Activated CD4-positive, alpha-beta T cell treated with anti-CD3 and anti-CD28 coated beads for 48 hours (primary cell): ENCODE data around the gene ZNF775.
"Not testable (repeated sequence)": the region's sequence is repeated elsewhere in the genome, so short reads cannot be mapped to it uniquely, and the experiment has no call there.

Experiments
- DNase-seq: peaks from one replicate; pipeline ENCODE4 v3.0.0-alpha.2; 2020

ZNF775 gene

GRCh38 chr7:150383710-150384397, 4.7 kb downstream of the ZNF775 start:
- no peak for DNase-seq

DNA sequence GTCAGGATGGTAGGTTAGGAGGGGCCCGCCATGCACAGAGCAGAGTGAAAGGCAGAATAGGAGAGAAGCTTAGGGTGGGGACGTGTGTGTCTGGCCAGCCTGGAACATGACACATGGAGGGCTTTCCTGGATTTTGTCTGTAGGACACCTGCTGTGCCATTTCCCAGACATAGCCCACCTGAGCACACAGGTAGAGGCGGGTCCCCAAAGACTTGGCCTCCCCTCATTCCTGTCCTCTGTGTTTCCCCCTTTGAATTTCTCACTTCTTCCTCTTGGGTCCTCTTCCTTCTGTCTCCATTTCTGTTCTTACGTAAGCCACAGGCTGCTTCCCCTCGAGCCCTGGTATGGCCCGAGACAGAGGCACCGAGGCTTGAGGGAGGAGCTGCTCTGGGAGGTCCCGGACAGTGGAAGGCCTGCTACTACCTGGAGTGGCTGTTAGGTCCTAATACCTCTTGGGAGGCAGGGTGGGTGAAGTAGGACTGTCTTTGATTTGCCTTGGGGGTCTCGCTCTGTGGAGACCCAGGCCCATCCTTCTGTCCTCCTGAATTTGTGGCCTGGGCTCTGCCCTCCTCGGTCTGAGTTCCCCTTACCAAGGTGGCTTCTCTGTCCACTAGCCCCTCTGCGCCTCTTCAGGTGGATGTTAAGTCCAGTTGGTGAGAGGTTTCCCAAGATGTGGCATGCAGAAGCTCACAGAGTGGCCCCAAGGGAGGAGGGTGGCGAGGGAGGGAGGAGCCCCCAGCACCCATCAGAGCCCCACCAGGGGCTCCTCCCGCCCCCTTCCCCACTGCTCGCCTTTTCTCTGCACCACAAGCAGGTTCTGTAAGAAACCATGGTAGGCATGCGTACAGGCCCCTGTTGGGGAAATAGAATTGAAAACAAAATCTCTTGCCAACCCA, 5.5 kb downstream of the ZNF775 start:
- DNase-seq = no peak

GRCh38 chr7:150385302-150385723, 6.2 kb downstream of the ZNF775 start:
- no peak for DNase-seq

DNA sequence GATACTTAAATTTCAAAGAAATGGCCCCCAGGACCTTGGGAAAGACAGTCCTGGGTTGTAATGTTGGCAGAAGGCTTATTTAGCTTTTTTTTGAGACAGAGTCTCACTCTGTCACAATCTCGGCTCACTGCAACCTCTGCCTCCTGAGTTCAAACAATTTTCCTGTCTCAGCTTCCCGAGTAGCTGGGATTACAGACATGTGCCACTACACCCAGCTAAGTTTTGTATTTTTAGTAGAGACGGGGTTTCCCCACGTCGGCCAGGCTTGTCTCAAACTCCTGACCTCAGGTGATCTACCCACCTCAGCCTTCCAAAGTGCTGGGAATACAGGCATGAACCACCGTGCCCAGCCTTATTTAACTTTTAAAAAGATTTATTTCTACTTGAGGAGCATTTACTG, 6.8 kb downstream of the ZNF775 start:
- not testable (repeated sequence) for DNase-seq

DNA sequence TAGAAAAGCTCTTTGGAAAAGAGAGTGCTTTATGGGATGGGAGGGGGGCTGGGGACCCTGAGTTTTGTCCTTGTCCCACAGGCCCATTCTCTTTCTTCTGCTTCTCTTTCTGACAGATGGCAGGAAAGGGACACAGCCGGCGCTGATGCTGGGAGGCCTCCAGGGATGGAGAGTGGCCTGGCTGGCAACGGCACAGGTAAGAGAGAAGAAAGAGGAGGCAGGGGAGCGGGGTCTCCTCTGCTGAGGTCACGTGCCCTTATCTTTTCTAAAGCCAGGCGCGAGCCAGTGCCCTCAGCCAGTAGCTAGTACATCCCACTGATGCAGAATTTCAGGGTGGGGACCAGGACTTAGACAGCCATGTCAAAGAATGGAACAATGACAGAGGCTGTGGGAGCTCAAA, 9.2 kb downstream of the ZNF775 start:
- DNase-seq = no peak

DNA sequence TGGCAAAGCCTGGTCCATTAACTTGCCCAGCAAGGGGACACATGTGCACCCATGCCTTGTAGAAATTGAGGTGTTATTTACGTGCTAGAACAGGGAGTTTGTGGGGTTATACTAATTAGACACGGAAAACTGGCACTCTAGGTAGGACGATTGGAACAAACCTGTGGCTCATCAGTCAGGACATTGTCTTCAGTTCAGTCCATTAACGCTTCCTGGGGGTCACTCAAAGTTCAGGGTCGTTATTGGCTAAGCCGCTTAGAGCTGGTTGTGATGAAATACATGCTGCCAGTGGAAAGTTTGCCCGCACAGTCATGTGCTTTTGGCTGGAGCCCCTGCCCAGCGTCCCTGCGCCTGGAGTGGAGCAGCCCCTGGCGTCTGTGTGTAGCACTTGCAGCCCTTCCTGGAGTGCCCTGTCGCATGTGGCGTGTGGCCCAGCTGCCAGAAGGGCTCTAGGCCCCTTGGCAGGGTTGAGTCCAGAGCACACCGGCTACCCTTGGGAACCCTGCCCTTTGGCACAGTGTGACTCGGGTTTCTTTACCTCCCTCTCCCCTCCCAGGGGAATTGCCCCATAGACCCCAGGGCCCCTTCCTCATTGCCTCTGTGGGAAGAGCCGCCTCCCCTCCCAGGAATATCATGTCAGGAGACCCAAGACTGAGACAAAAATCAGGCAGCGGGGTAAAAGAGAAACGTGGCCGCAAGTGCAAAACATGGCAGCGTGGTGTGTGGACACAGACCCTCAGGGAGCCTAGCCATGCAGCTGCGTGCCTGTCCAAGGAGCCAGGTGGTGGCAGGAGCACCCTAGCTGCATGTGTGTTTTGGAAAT, 9.8 kb downstream of the ZNF775 start:
- no peak for DNase-seq

- no peak for DNase-seq
Measured at GRCh38 chr7:150389532-150389816, 10.3 kb downstream of the ZNF775 start.

DNA sequence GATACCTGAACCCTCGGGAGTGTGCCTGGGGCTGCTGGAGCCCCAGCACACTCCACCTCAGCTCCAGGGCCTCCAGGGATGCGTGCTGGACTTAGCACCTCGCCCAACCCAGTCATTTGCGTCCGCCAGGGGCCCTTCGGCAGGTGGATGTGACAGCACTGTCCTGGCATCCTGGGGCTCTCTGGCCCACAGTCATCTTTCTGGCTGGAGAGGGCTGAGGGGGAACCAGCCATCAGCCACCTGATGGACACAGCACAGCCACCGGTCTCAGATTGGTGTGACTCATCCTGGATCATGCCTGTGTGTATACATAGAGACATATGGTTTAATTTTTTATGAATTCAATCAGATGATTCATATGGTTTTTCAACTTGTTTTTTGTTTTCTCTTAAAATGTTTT, 11.1 kb downstream of the ZNF775 start:
- DNase-seq = no peak

DNA sequence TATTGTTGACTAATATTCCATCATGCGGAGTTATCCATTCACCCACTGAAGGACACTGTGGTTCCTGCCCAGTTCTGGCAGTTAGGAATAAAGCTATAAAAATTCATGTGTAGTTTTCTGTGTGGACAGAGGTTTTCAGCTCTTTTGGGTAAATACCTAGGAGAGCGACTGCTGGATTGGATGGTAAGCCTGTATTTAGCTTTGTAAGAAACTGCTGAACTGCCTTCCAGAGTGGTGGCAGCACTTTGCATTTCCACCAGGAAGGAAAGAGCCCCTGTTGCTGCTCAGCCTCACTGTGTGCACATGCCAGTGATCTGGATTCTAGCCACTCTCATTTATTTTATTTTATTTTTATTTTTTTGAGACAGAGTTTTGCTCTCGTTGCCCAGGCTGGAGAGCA, 14.2 kb downstream of the ZNF775 start:
- DNase-seq = no peak

DNA sequence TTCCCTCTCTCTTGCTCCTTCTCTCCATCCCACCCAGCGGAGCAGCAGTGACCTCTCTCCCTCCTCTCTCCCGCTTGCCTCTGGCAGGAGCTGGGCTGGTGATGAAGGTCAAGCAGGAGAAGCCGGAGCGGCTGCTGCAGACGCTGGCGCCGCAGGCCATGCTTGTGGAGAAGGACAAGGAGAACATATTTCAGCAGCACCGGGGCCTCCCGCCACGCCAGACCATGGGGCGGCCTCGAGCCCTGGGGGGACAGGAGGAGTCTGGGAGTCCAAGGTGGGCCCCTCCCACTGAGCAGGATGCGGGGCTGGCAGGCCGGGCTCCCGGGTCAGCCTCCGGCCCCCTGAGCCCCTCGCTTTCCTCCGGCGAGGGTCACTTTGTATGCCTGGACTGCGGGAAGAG, 17.3 kb downstream of the ZNF775 start:
- no peak for DNase-seq

- no peak for DNase-seq
Measured at GRCh38 chr7:150396851-150397260, 17.7 kb downstream of the ZNF775 start.

- DNase-seq = no peak
Measured at GRCh38 chr7:150397346-150398107, 18.4 kb downstream of the ZNF775 start.

- DNase-seq = no peak
Measured at GRCh38 chr7:150398108-150398964, 19.2 kb downstream of the ZNF775 start.

GRCh38 chr7:150398965-150399320, 19.8 kb downstream of the ZNF775 start:
- no peak for DNase-seq

DNA sequence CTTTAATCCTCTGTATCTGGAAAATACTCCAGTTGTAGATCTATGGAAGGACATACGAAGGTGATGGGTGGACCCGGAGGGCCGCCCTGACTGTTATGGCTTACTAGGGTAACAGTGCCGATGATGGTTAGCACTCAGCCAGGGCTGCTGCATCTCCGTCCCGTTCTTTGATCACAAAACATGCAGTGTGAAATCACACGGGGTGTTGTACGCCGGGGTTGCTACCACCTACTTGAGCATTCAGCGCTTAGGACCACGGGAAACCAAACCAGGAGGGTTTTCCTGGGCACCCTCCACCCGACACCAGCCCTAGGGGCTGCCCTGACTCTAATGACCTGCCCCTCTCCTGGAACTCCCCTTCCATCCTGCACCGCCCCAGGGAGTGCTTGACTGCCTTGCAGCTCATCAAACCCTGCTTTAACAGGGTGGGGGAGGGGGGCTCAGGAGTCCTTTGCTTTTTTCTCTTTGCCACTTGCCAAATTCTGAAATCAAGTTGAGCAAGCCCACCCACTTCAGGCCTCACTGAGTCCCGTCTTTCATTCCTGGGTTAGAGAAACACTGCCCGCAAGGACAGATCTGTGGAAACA, 20.4 kb downstream of the ZNF775 start:
- no peak for DNase-seq

DNA sequence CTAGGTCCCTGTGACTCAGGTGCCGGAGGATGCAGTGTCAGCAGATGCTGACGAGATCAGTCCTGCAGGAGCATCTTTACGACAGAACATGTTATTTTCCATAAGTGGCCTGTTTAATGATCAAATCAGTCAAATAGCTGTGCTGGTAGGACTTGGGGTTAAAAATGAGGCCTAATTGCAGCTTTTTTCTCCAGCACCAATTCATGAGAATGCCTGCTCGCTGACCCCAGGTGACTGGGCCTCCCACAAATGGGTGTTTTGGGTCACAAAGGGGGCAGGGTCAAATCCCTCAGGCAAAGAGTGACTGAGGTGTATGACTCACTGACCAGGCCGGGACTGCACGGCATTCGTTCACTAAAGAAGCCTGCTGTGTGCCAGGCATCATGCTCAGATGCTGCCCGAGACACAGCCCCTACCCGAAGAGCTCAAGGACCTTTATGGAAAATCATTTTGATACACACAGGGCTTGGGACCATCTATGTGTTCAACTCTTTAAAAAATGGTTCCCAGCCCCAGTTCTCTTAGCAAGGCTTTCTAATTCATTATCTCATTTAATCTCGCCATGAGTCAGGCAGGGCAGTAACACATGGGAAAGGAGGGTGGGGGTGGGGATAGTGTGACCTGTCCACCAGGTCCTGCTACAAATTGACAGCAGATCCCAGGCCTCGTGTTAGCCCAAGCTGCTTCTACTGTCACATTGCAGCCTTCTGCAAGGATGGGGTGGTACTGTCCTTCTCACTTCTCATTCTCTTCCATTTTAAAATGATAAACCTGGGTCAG, 21.1 kb downstream of the ZNF775 start:
- DNase-seq = no peak

GRCh38 chr7:150400788-150401423, 21.8 kb downstream of the ZNF775 start:
- no peak for DNase-seq

DNA sequence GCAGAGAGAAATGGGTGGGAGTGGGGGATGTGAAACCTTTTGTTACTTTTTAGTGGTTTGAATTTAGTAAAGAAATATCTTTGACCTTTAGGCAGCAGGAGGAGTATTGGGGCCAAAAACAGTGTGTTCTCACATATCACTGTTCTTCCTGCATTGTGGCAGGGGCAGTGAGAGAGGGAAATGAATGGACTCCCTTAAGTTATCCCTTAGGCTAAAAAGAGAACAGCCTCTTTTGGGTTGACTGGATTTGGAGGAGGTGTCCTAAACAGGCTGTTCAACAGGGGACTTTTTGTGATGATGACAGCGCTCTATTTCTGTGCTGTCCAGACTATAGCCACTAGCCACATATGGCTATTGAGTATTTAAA, 22.3 kb downstream of the ZNF775 start:
- DNase-seq = no peak

- DNase-seq = no peak
Measured at GRCh38 chr7:150401861-150402631, 22.9 kb downstream of the ZNF775 start.
